ENCODE results near the gene MTURN.
"Not testable (repeated sequence)": the region's sequence is repeated elsewhere in the genome, so short reads cannot be mapped to it uniquely, and the experiment has no call there.

Gene MTURN

GRCh38 chr7:30175180-30175579, 40.4 kb downstream of the MTURN start:
- no peak overlapping the region for H3K4me3 ChIP-seq (ENCODE audit: low read depth, low read length)
- no peak for DNase-seq (ENCODE audit: low read depth)

GRCh38 chr7:30175636-30176147, 40.9 kb downstream of the MTURN start:
- H3K4me3 ChIP-seq (ENCODE audit: low read depth, low read length) = no peak overlapping the region
- no peak for DNase-seq (ENCODE audit: low read depth)

- no peak for DNase-seq (ENCODE audit: low read depth)
- H3K4me3 ChIP-seq (ENCODE audit: low read depth, low read length) = no peak overlapping the region
Observed at GRCh38 chr7:30176463-30177109, 41.8 kb downstream of the MTURN start.

GRCh38 chr7:30177186-30177585, 42.4 kb downstream of the MTURN start:
- DNase-seq (ENCODE audit: low read depth) = no peak
- no peak overlapping the region for H3K4me3 ChIP-seq (ENCODE audit: low read depth, low read length)

GRCh38 chr7:30177965-30178364, 43.2 kb downstream of the MTURN start:
- H3K4me3 ChIP-seq (ENCODE audit: low read depth, low read length) = no peak overlapping the region
- no peak for DNase-seq (ENCODE audit: low read depth)

GRCh38 chr7:30178748-30179436, 44.1 kb downstream of the MTURN start:
- no peak overlapping the region for H3K4me3 ChIP-seq (ENCODE audit: low read depth, low read length)
- DNase-seq (ENCODE audit: low read depth) = no peak

- H3K4me3 ChIP-seq (ENCODE audit: low read depth, low read length) = no peak overlapping the region
- DNase-seq (ENCODE audit: low read depth) = no peak
Observed at GRCh38 chr7:30180718-30181117, 45.9 kb downstream of the MTURN start.

- H3K4me3 ChIP-seq (ENCODE audit: low read depth, low read length) = no peak overlapping the region
- DNase-seq (ENCODE audit: low read depth) = no peak
Observed at GRCh38 chr7:30181211-30181610, 46.4 kb downstream of the MTURN start.

GRCh38 chr7:30181736-30182522, 47.1 kb downstream of the MTURN start:
- no peak overlapping the region for H3K4me3 ChIP-seq (ENCODE audit: low read depth, low read length)
- DNase-seq (ENCODE audit: low read depth) = no peak

- no peak for DNase-seq (ENCODE audit: low read depth)
- H3K4me3 ChIP-seq (ENCODE audit: low read depth, low read length) = no peak overlapping the region
Observed at GRCh38 chr7:30182814-30183213, 48.0 kb downstream of the MTURN start.

- H3K4me3 ChIP-seq (ENCODE audit: low read depth, low read length) = no peak overlapping the region
- DNase-seq (ENCODE audit: low read depth) = no peak
Observed at GRCh38 chr7:30183749-30184369, 49.1 kb downstream of the MTURN start.

GRCh38 chr7:30184791-30185487, 50.2 kb downstream of the MTURN start:
- no peak for DNase-seq (ENCODE audit: low read depth)
- no peak overlapping the region for H3K4me3 ChIP-seq (ENCODE audit: low read depth, low read length)

GRCh38 chr7:30185496-30185895, 50.7 kb downstream of the MTURN start:
- H3K4me3 ChIP-seq (ENCODE audit: low read depth, low read length) = no peak overlapping the region
- DNase-seq (ENCODE audit: low read depth) = no peak

- no peak overlapping the region for H3K4me3 ChIP-seq (ENCODE audit: low read depth, low read length)
- no peak for DNase-seq (ENCODE audit: low read depth)
Observed at GRCh38 chr7:30186725-30187124, 51.9 kb downstream of the MTURN start.

GRCh38 chr7:30187513-30187912, 52.7 kb downstream of the MTURN start:
- H3K4me3 ChIP-seq (ENCODE audit: low read depth, low read length) = no peak overlapping the region
- no peak for DNase-seq (ENCODE audit: low read depth)

- DNase-seq (ENCODE audit: low read depth); H3K4me3 ChIP-seq (ENCODE audit: low read depth, low read length): not testable (repeated sequence)
Observed at GRCh38 chr7:30188381-30188780, 53.6 kb downstream of the MTURN start.

- no peak overlapping the region for H3K4me3 ChIP-seq (ENCODE audit: low read depth, low read length)
- DNase-seq (ENCODE audit: low read depth) = no peak
Observed at GRCh38 chr7:30188811-30189210, 54.0 kb downstream of the MTURN start.

GRCh38 chr7:30191809-30192208, 57.0 kb downstream of the MTURN start:
- H3K4me3 ChIP-seq (ENCODE audit: low read depth, low read length) = no peak overlapping the region
- DNase-seq (ENCODE audit: low read depth) = no peak

- no peak for DNase-seq (ENCODE audit: low read depth)
- no peak overlapping the region for H3K4me3 ChIP-seq (ENCODE audit: low read depth, low read length)
Observed at GRCh38 chr7:30193336-30193943, 58.7 kb downstream of the MTURN start.

Data from skeletal muscle cell (primary cell).